Gastrocnemius medialis (tissue), 4 donors: ENCODE measurements around the gene XPO4. TPM values are rescaled to one million over a fixed set of nuclear protein-coding genes. Genes with fewer than 3 reads are reported as not detected.
A peak's percentile ranks its signal among the peaks of the same experiment; 100 is the strongest.
"Not testable (repeated sequence)": the region's sequence is repeated elsewhere in the genome, so short reads cannot be mapped to it uniquely, and the experiment has no call there.

Source experiments
- ATAC-seq, 2 donors: fragments of 150-250 bp; one replicate each; pipeline ENCODE4 v1.9.1; 2016
- DNase-seq, 2 donors: peaks; one replicate each; pipeline ENCODE4 v3.0.0-alpha.2; 2019
- H3K27ac ChIP-seq, 4 donors: fragments of 200-600 bp; sonication (generic); 1 replicate in 1 of 4; 2 replicates in 3 of 4; pipeline ENCODE4 v1.5.1; 2016 to 2018; ENCODE audit warnings: mild to moderate bottlenecking in 2 of 4, moderate library complexity in 1 of 4
- H3K27me3 ChIP-seq, 3 donors: fragments of 200-600 bp; sonication (generic) in 2 of 3; 1 replicate in 1 of 3; 2 replicates in 2 of 3; pipeline versions ENCODE4 v1.5.1 to v1.6.0; 2016 to 2019; ENCODE audit warnings: mild to moderate bottlenecking in 1 of 3, moderate library complexity in 1 of 3
- H3K36me3 ChIP-seq, 2 donors: fragments of 200-600 bp; sonication (generic) in 1 of 2; one replicate each; pipeline ENCODE4 v1.5.1; 2017 to 2018
- H3K4me1 ChIP-seq, 2 donors: fragments of 200-600 bp; sonication (generic) in 1 of 2; one replicate each; pipeline ENCODE4 v1.5.1; 2016 to 2017; ENCODE audit warnings: mild to moderate bottlenecking in 2 of 2
- H3K4me3 ChIP-seq, 4 donors: fragments of 200-600 bp; sonication (generic) in 3 of 4; 1 replicate in 1 of 4; 2 replicates in 3 of 4; pipeline ENCODE4 v1.5.1; 2016 to 2019; ENCODE audit warnings: mild to moderate bottlenecking in 2 of 4
- H3K9me3 ChIP-seq, 3 donors: fragments of 200-600 bp; sonication (generic) in 2 of 3; 1 replicate in 1 of 3; 2 replicates in 2 of 3; pipeline ENCODE4 v1.5.1; 2016 to 2019
- POLR2A ChIP-seq, 2 donors: fragments of 450-650 bp; IDR thresholded peaks; one replicate each; pipeline ENCODE4 v1.6.1; 2017; ENCODE audit warnings: antibody characterized with exemption in 2 of 2, mild to moderate bottlenecking in 2 of 2, moderate library complexity in 2 of 2
- in situ Hi-C, 4 donors: fragments of 200-750 bp; cut with MboI; loops; one replicate each; pipeline versions ENCODE4 v1.15.0 to v1.8.0; 2017; ENCODE audit warnings: low sequenced_read_pairs in 4 of 4
- intact Hi-C: fragments of 100-400 bp; cut with DNase I; formaldehyde crosslinking; loops from one replicate; pipeline ENCODE4 v1.15.1; 2023; ENCODE audit warnings: low total_unique reads
- total RNA-seq, 4 donors: library from RNA; depleted of rRNA; stranded (reverse); fragments of >200 nt; gene quantifications; one replicate each; pipeline versions ENCODE4 v1.1.0 to v1.2.3, GENCODE V29; 2016
- TF ChIP-seq, protein P1 (sequence below), 5 experiments: fragments of 450-650 bp in 3 of 5; fragments of 200-600 bp in 2 of 5; sonication (generic) in 2 of 5; IDR thresholded peaks in 4 of 5; conservative IDR thresholded peaks in 1 of 5; 1 replicate in 4 of 5; 2 replicates in 1 of 5; pipeline ENCODE4 v1.5.1; 2016 to 2019; ENCODE audit warnings: antibody characterized with exemption in 5 of 5, mild to moderate bottlenecking in 3 of 5, moderate library complexity in 3 of 5

Gene XPO4
- total RNA-seq, 4 donors from 2014 or later = 10.0 to 18.7 (median 14.7) TPM

DNA sequence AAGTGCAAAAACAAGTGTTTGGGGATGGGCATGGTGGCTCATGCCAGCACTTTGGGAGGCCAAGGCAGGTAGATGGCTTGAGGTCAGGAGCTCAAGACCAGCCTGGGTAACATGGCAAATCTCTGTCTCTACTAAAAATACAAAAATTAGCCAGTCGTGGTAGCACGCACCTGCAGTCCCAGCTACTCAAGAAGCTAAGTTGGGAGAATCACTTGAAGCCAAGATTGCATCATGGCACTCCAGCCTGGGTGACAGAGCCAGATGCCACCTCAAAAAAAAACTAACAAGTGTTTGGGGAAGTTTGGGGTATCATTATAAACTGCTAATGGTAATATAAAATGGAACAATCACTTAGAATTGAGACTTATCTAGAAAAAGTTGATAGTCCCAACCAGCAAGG lies 24.6 kb downstream of the XPO4 start:
- intact Hi-C loops (no loop called here), in situ Hi-C loops (no loop called here)
- no peaks in the 10 kb centered on the region for H3K9me3 ChIP-seq
- ATAC-seq (no peak), DNase-seq (no peak)
- TF ChIP-seq, protein P1, sequence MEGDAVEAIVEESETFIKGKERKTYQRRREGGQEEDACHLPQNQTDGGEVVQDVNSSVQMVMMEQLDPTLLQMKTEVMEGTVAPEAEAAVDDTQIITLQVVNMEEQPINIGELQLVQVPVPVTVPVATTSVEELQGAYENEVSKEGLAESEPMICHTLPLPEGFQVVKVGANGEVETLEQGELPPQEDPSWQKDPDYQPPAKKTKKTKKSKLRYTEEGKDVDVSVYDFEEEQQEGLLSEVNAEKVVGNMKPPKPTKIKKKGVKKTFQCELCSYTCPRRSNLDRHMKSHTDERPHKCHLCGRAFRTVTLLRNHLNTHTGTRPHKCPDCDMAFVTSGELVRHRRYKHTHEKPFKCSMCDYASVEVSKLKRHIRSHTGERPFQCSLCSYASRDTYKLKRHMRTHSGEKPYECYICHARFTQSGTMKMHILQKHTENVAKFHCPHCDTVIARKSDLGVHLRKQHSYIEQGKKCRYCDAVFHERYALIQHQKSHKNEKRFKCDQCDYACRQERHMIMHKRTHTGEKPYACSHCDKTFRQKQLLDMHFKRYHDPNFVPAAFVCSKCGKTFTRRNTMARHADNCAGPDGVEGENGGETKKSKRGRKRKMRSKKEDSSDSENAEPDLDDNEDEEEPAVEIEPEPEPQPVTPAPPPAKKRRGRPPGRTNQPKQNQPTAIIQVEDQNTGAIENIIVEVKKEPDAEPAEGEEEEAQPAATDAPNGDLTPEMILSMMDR (IDR thresholded peaks at IDR 0.05 in 4 of 5, conservative IDR thresholded peaks at IDR 0.05 in 1 of 5) = no peak
- TF ChIP-seq POLR2A (IDR thresholded peaks at IDR 0.05) = no peak
- no peak overlapping the region for H3K4me3 ChIP-seq
- peak overlapping the region in 2 of 4 donors; percentile 30 to 57 for H3K27ac ChIP-seq
- peaks cover 42 to 43% of the 10 kb centered on the region in 2 donors for H3K4me1 ChIP-seq
- no peaks in the 10 kb centered on the region for H3K27me3 ChIP-seq
- no peaks in the 10 kb centered on the region for H3K36me3 ChIP-seq

DNA sequence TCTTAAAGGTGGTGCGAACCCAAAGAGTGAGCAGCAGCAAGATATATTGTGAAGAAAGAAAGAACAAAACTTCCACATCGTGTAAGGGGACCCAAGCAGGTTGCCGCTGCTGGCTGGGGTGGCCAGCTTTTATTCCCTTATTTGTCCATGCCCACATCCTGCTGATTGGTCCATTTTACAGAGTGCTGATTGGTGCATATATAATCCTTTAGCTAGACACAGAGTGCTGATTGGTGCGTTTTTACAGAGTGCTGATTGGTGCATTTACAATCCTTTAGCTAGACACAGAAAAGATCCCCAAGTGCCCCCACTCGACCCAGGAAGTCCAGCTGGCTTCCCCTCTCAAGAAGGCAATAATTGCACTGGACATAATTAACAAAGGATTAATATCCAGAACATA lies 25.7 kb downstream of the XPO4 start:
- Histone ChIP-seq H3K27ac (peak overlapping the region in 1 of 4 donors; percentile 57), H3K4me1 (peaks cover 40 to 45% of the 10 kb centered on the region in 2 donors)
- H3K27me3 ChIP-seq, H3K4me3 ChIP-seq, intact Hi-C loops, ATAC-seq, in situ Hi-C loops, DNase-seq, H3K9me3 ChIP-seq, H3K36me3 ChIP-seq: not testable (repeated sequence)

DNA sequence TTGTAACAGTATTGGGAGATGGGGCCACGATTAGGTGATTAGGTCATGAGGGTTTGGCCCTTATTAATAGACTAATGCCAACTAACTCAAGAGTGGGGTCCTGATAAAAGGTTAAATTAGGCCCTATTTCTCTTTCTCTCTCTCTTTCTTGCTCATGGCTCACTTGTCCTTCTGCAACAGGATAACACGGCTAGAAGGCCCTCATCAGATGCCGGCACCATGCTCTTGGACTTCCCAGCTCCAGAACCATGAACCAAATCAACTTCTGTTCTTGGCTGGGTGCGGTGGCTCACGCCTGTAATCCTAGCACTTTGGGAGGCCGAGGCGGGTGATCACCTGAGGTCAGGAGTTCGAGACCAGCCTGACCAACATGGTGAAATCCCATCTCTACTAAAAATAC lies 28.1 kb downstream of the XPO4 start:
- in situ Hi-C loops, ATAC-seq, intact Hi-C loops: not testable (repeated sequence)

DNA sequence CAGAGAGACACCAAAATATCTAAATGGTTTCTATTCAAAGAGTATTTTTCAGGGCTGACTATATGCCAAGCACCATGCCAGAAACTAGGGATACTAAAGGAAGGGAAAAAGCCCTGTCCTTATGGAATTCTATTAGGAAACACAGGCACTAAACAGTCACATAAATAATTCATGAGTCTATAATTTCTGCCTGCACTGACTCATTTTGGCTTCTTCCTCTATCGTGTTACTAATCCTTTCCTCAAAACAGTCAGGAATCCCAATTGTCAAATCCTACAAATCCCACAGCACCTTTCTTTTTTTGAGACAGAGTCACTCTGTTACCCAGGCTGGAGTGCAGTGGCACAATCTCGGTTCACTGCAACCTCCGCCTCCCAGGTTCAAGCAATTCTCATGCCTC lies 29.2 kb downstream of the XPO4 start:
- ATAC-seq = no peak
- Histone ChIP-seq H3K27ac (no peak overlapping the region), H3K36me3 (no peaks in the 10 kb centered on the region), H3K27me3 (no peaks in the 10 kb centered on the region), H3K9me3 (no peaks in the 10 kb centered on the region), H3K4me1 (peaks cover 31 to 33% of the 10 kb centered on the region in 2 donors), H3K4me3 (no peak overlapping the region)
- in situ Hi-C loops (no loop called here), intact Hi-C loops (no loop called here)
- TF ChIP-seq, protein P1 (IDR thresholded peaks at IDR 0.05 in 4 of 5, conservative IDR thresholded peaks at IDR 0.05 in 1 of 5) = no peak
- no peak for TF ChIP-seq POLR2A (IDR thresholded peaks at IDR 0.05)
- DNase-seq = no peak

More for the DNA sequence above, 28.1 kb downstream of the XPO4 start:
- peaks cover 35 to 42% of the 10 kb centered on the region in 2 donors for H3K4me1 ChIP-seq
- H3K27me3 ChIP-seq, DNase-seq, H3K4me3 ChIP-seq, H3K9me3 ChIP-seq, H3K27ac ChIP-seq, H3K36me3 ChIP-seq: not testable (repeated sequence)

DNA sequence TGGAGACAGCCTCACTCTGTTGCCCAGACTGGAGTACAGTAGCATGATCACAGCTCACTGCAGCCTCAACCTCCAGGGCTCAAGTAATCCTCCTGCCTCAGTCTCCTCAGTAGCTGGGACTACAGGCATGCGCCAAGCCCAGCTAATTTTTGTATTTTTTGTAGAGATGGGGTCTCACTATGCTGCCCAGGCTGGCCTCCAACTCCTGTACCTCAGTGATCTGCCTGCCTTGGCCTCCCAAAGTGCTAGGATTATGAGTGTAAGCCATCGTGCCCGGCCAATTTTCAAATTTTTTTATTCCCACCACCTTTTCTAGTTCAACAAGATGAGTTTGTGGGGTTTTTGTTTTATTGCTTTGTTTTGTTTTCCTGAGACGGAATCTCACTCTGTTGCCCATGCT lies 31.7 kb downstream of the XPO4 start:
- no peak for TF ChIP-seq POLR2A (IDR thresholded peaks at IDR 0.05)
- TF ChIP-seq, protein P1 (IDR thresholded peaks at IDR 0.05 in 4 of 5, conservative IDR thresholded peaks at IDR 0.05 in 1 of 5) = no peak
- intact Hi-C loops = no loop called here
- DNase-seq = no peak

DNA sequence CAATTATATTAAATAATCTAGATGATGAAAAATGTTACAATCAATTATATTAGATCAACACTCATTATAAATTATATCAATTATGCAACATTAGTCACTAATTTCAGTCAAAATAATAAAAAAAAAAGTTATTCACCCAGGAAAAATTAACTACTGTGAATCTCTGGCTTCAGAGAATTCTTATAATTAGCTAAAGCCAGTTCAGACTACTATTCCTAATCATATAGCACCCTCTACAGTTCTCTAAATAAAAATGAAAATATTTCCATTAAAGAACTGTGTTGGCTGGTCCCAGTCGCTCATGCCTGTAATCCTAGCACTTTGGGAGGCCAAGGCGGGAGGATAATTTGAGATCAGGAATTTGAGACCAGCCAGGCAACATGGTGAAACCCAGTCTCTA lies 33.0 kb downstream of the XPO4 start:
- Histone ChIP-seq H3K27ac (no peak overlapping the region), H3K27me3 (no peaks in the 10 kb centered on the region), H3K4me1 (peaks cover 20 to 30% of the 10 kb centered on the region in 2 donors), H3K9me3 (no peaks in the 10 kb centered on the region), H3K36me3 (no peaks in the 10 kb centered on the region), H3K4me3 (no peak overlapping the region)
- in situ Hi-C loops (no loop called here), intact Hi-C loops (loop anchor here (2.0 kb wide), 1 partner anchor 157 kb away; no protein-coding TSS in a partner anchor)
- TF ChIP-seq, protein P1 (IDR thresholded peaks at IDR 0.05 in 4 of 5, conservative IDR thresholded peaks at IDR 0.05 in 1 of 5) = peak in 3 of 5 experiments; percentile 9 to 30 (median 11)
- no peak for TF ChIP-seq POLR2A (IDR thresholded peaks at IDR 0.05)
- ATAC-seq (peak in 1 of 2 donors; percentile 50), DNase-seq (no peak)

More for the DNA sequence above, 31.7 kb downstream of the XPO4 start:
- no peaks in the 10 kb centered on the region for H3K9me3 ChIP-seq
- ATAC-seq = no peak
- no peak overlapping the region for H3K27ac ChIP-seq
- H3K4me3 ChIP-seq = no peak overlapping the region
- in situ Hi-C loops = no loop called here
- H3K36me3 ChIP-seq = no peaks in the 10 kb centered on the region
- H3K27me3 ChIP-seq = no peaks in the 10 kb centered on the region
- H3K4me1 ChIP-seq = peaks cover 20 to 30% of the 10 kb centered on the region in 2 donors
